DOHH2 (cell line): Measurements from ENCODE around the gene TMEM53.
"Not testable (repeated sequence)": the region's sequence is repeated elsewhere in the genome, so short reads cannot be mapped to it uniquely, and the experiment has no call there.

ENCODE experiments used
- H3F3A ChIP-seq: fragments of 200-600 bp; sonication (generic), shearing (Covaris generic); 2 replicates; pipeline ENCODE4 v1.6.0; 2016; ENCODE audit warnings: antibody characterized with exemption, mild to moderate bottlenecking; ENCODE audit not compliant: control insufficient read depth, insufficient read depth
- H3K27ac ChIP-seq: fragments of 200-600 bp; sonication (generic); 2 replicates; pipeline ENCODE4 v1.5.1; 2014; ENCODE audit warnings: low read depth, mild to moderate bottlenecking, low read length, moderate library complexity
- H3K27me3 ChIP-seq: fragments of 200-600 bp; sonication (generic); 2 replicates; pipeline ENCODE4 v1.6.1; 2014; ENCODE audit warnings: mild to moderate bottlenecking, low read length, mixed read lengths; ENCODE audit not compliant: control insufficient read depth
- H3K36me3 ChIP-seq: fragments of 200-600 bp; sonication (generic); 2 replicates; pipeline ENCODE4 v1.6.1; 2014; ENCODE audit warnings: mild to moderate bottlenecking, low read length, moderate library complexity, mixed read lengths; ENCODE audit not compliant: control insufficient read depth
- H3K4me1 ChIP-seq: fragments of 200-600 bp; sonication (generic); 2 replicates; pipeline ENCODE4 v1.6.1; 2014; ENCODE audit warnings: mild to moderate bottlenecking, low read length, mixed read lengths; ENCODE audit not compliant: control insufficient read depth
- H3K4me2 ChIP-seq: fragments of 200-600 bp; sonication (generic); 2 replicates; pipeline ENCODE4 v1.6.0; 2014; ENCODE audit warnings: mild to moderate bottlenecking, low read length, moderate library complexity
- H3K4me3 ChIP-seq: fragments of 200-600 bp; sonication (generic); 2 replicates; pipeline ENCODE4 v1.5.1; 2014; ENCODE audit warnings: mild to moderate bottlenecking, low read length, mixed read lengths
- H3K79me2 ChIP-seq: fragments of 200-600 bp; sonication (generic); 2 replicates; pipeline ENCODE4 v1.6.1; 2014; ENCODE audit warnings: mild to moderate bottlenecking, low read length, mixed read lengths; ENCODE audit not compliant: control insufficient read depth
- H3K9me2 ChIP-seq: fragments of 200-600 bp; sonication (generic); replicated peaks from 2 replicates; pipeline ENCODE4 v1.6.1; 2014; ENCODE audit warnings: mild to moderate bottlenecking, low read length, mixed read lengths; ENCODE audit not compliant: control insufficient read depth
- H3K9me3 ChIP-seq: fragments of 200-600 bp; sonication (generic); 2 replicates; pipeline ENCODE4 v1.6.1; 2014; ENCODE audit warnings: antibody characterized with exemption, low read length, mixed read lengths; ENCODE audit not compliant: control insufficient read depth, insufficient read depth
- H4K20me1 ChIP-seq: fragments of 200-600 bp; sonication (generic); 2 replicates; pipeline ENCODE4 v1.6.0; 2014; ENCODE audit warnings: low read depth, mild to moderate bottlenecking, antibody characterized with exemption, low read length, moderate library complexity; ENCODE audit not compliant: control insufficient read depth, insufficient read depth
- CTCF ChIP-seq: fragments of 200-600 bp; sonication (generic); IDR thresholded peaks from one replicate; pipeline ENCODE4 v1.5.1; 2014; ENCODE audit warnings: antibody characterized with exemption, mild to moderate bottlenecking, low read depth, low read length; ENCODE audit not compliant: poor library complexity, severe bottlenecking
- EZH2phosphoT487 ChIP-seq: fragments of 200-600 bp; sonication (generic); IDR thresholded peaks from 2 replicates; pipeline ENCODE4 v1.6.1; 2017; ENCODE audit warnings: borderline replicate concordance, mild to moderate bottlenecking, antibody characterized with exemption, low read length, moderate library complexity, mixed read lengths

TMEM53 gene

GRCh38 chr1:44670751-44671640, 3.3 kb downstream of the TMEM53 start:
- H3K36me3 ChIP-seq: no peaks in the 10 kb centered on the region
- no peak overlapping the region for H3K4me2 ChIP-seq
- peaks cover 38% of the 10 kb centered on the region for H3K4me1 ChIP-seq
- H3K27me3 ChIP-seq: peaks cover 11% of the 10 kb centered on the region
- no peaks in the 10 kb centered on the region for H3K9me2 ChIP-seq
- peaks cover 5% of the 10 kb centered on the region; the same call in 1 of the 2 replicates for H3F3A ChIP-seq
- no peaks in the 10 kb centered on the region for H3K9me3 ChIP-seq
- H3K79me2 ChIP-seq: peaks cover 3% of the 10 kb centered on the region; the same call in 1 of the 2 replicates
- 0 out of 2 replicates have a peak, but pooled peaks cover 5% of the 10 kb centered on the region for H4K20me1 ChIP-seq
- TF ChIP-seq EZH2phosphoT487 (no peak), CTCF (no peak)
- H3K4me3 ChIP-seq: no peak overlapping the region
- no peak overlapping the region for H3K27ac ChIP-seq

- H3K4me1 ChIP-seq, H3K27me3 ChIP-seq, H3K4me2 ChIP-seq, H4K20me1 ChIP-seq, H3K9me3 ChIP-seq, H3K36me3 ChIP-seq, H3K4me3 ChIP-seq, H3F3A ChIP-seq, H3K79me2 ChIP-seq, H3K9me2 ChIP-seq, H3K27ac ChIP-seq: not testable (repeated sequence)
Measured at GRCh38 chr1:44666719-44667118, 7.6 kb downstream of the TMEM53 start.

GRCh38 chr1:44664730-44665370, 9.4 kb downstream of the TMEM53 start:
- no peak for TF ChIP-seq EZH2phosphoT487
- TF ChIP-seq CTCF: no peak

GRCh38 chr1:44663417-44663816, 10.9 kb downstream of the TMEM53 start:
- Histone ChIP-seq H3K27ac (no peak overlapping the region), H3K4me3 (no peak overlapping the region), H3K36me3 (no peaks in the 10 kb centered on the region), H3K27me3 (no peaks in the 10 kb centered on the region), H3K4me2 (no peak overlapping the region), H3K9me2 (no peaks in the 10 kb centered on the region), H4K20me1 (no peaks in the 10 kb centered on the region), H3K4me1 (no peaks in the 10 kb centered on the region), H3F3A (no peaks in the 10 kb centered on the region), H3K79me2 (no peaks in the 10 kb centered on the region), H3K9me3 (no peaks in the 10 kb centered on the region)
- no peak for TF ChIP-seq EZH2phosphoT487
- TF ChIP-seq CTCF: no peak

More at GRCh38 chr1:44664730-44665370, 9.4 kb downstream of the TMEM53 start:
- Histone ChIP-seq H3K27ac (no peak overlapping the region), H3F3A (no peaks in the 10 kb centered on the region), H3K36me3 (no peaks in the 10 kb centered on the region), H3K4me1 (no peaks in the 10 kb centered on the region), H3K9me3 (no peaks in the 10 kb centered on the region), H3K79me2 (no peaks in the 10 kb centered on the region), H3K27me3 (no peaks in the 10 kb centered on the region), H4K20me1 (no peaks in the 10 kb centered on the region), H3K4me3 (no peak overlapping the region), H3K4me2 (no peak overlapping the region), H3K9me2 (no peaks in the 10 kb centered on the region)
